GM20431 (cell line): ENCODE measurements around the gene LEMD3.

Experiments
- in situ Hi-C: fragments of 300-500 bp; cut with MseI, MboI; formaldehyde crosslinking; loops from one replicate; pipeline ENCODE4 v1.15.0; 2020; ENCODE audit warnings: low sequenced_read_pairs; ENCODE audit not compliant: unreplicated experiment

The LEMD3 gene

GRCh38 chr12:65275627-65276026 lies 106.2 kb downstream of the LEMD3 start:
- in situ Hi-C loops = loop anchor here (25.0 kb wide), 1 partner anchor 812 kb away; no protein-coding TSS in a partner anchor

- in situ Hi-C loops = loop anchor here (25.0 kb wide), 1 partner anchor 810 kb away; no protein-coding TSS in a partner anchor
Measured at GRCh38 chr12:65276916-65277530, 107.6 kb downstream of the LEMD3 start.

DNA sequence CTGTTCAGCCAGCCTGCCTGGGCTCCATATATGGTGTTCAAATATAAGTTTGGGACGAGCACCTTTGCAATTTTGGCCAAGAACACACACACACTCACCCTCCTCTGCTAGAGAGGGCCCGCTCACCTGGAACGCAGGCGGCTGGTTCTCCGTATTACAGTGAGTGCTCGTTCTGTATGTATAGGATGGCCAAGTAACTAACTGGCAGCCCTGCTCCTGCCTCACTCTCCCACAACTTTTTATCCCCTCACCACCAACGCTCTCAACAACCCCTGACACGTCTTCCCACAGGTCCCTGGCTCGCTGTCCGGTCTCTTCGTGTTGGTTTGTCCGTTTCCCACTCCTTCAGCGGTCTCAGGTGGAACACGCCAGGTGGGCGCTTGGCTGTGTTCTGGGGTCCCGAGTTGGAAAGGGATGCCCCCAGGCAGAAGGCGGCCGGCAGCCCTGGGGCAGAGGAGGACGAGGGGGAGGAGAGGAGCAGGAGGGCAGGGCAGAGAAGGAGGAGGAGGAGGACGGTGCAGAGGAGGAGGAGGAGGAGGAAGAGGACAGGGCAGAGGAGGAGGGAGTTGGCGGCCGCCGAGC lies 108.7 kb downstream of the LEMD3 start:
- in situ Hi-C loops = loop anchor here (25.0 kb wide), 1 partner anchor 809 kb away; no protein-coding TSS in a partner anchor

DNA sequence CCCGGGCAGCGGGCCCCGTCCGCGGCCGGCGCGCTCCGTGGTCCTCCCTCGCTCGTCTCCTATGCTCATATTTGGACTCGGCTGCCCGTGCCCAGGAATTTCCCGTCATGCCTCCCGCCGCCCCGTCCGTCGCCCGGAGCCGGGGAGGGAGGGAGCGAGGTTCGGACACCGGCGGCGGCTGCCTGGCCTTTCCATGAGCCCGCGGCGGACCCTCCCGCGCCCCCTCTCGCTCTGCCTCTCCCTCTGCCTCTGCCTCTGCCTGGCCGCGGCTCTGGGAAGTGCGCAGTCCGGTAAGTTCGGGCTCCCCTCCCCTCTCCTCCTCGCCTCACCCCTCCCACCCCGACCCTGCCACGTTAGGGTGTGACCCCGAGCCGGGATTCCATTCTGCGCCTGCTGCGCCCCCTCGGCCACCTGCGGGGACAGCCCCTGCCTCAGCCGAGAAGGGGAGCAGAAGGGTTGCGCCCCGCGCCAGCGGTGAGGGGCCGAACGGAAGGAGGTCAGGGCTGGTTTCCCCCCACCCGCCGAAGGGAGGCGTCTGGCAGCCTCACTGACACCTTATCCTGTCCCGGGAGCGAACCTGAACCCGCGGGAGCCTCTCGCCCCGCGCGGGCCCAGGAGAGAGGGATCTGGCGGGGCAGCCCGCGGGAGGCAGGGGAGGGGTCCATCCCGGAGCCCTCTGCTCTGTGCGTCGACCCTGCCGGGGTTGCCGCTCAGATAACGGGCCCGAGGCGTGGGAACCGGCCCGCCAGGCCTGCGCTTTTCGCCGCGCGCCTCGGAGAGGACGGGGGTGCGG lies 109.4 kb downstream of the LEMD3 start, which contains the start of gene MSRB3:
Gene MSRB3 (plus strand): TSS at position 108 of the 793 bp plus-strand sequence. CDS start 29,897 bp downstream, outside the sequence.
- in situ Hi-C loops = loop anchor here (25.0 kb wide), 1 partner anchor 809 kb away; no protein-coding TSS in a partner anchor

- in situ Hi-C loops = loop anchor here (25.0 kb wide), 1 partner anchor 808 kb away; no protein-coding TSS in a partner anchor
Measured at GRCh38 chr12:65279369-65280112, 110.2 kb downstream of the LEMD3 start.

GRCh38 chr12:65280306-65280705 lies 110.9 kb downstream of the LEMD3 start:
- in situ Hi-C loops = loop anchor here (25.0 kb wide), 1 partner anchor 807 kb away; no protein-coding TSS in a partner anchor

- in situ Hi-C loops = loop anchor here (25.0 kb wide), 1 partner anchor 804 kb away; no protein-coding TSS in a partner anchor
Measured at GRCh38 chr12:65282840-65283239, 113.5 kb downstream of the LEMD3 start.

DNA sequence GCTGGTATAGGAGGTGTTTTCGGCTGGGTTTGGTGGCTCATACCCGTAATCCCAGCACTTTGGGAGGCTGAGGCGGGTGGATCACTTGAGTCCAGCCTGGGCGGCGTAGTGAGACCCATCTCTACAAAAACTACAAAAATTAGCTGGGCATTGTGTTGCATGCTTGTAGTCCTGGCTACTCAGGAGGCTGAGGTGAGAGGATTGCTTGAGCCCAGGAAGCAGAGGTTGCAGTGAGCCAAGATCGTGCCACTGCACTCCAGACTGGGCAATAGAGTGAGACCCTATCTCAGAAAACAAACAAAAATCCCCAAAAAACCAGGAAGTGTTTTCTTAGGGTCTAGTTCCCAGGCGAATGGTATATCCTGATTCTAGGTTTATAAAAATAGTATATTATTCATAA lies 116.1 kb downstream of the LEMD3 start:
- in situ Hi-C loops = loop anchor here (25.0 kb wide), 1 partner anchor 802 kb away; no protein-coding TSS in a partner anchor

- in situ Hi-C loops = loop anchor here (25.0 kb wide), 1 partner anchor 800 kb away; no protein-coding TSS in a partner anchor
Measured at GRCh38 chr12:65287426-65287825, 118.0 kb downstream of the LEMD3 start.

- in situ Hi-C loops = loop anchor here (25.0 kb wide), 1 partner anchor 795 kb away; no protein-coding TSS in a partner anchor
Measured at GRCh38 chr12:65292241-65292640, 122.9 kb downstream of the LEMD3 start.

DNA sequence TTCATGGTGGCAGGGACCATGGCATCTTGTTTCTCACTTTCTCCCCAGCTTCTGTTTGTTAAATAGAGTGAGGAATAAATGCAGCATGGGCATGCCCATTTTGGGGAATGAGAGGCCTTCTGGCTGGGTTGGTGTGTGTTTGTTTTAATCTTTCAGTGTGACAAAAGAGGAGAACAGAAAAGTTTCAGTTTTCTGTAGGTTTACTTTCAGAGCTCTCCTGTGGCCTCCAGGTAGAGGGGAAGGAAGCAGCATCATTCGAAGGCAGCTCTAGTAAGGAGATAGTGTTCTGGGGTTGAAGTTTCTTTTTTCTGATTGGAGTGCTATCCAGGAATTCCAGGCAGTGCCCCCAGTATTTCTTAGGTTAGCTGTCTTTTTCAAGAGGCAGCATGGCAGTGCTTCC lies 124.4 kb downstream of the LEMD3 start:
- in situ Hi-C loops = loop anchor here (25.0 kb wide), 1 partner anchor 794 kb away; no protein-coding TSS in a partner anchor

DNA sequence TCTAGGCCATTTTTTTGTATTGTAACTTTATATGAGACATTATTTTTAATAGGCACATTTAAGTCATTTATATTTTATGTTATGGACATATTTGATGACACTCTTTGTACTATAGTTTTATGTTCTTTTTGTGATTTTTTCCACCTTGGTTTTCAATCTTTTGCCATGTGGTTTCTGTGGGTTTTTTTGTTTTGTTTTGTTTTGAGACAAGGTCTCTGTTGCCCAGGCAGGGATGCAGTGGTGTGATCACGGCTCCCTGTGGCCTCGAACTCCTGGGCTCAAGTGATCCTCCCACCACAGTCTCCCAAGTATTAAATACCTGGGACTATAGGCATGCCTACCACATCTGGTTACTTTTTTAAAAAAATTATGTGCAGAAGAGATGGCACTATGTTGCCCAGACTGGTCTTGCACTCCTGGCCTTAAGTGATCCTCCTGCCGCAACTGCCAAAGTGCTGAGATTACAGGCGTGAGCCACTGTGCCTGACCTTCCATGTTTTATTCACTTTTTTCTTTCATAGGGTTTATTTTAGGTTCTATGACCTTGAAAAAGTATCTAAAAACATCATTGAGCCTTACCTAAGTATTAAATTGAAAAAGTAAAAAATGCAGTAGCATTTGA lies 125.4 kb downstream of the LEMD3 start:
- in situ Hi-C loops = loop anchor here (25.0 kb wide), 1 partner anchor 793 kb away; no protein-coding TSS in a partner anchor

DNA sequence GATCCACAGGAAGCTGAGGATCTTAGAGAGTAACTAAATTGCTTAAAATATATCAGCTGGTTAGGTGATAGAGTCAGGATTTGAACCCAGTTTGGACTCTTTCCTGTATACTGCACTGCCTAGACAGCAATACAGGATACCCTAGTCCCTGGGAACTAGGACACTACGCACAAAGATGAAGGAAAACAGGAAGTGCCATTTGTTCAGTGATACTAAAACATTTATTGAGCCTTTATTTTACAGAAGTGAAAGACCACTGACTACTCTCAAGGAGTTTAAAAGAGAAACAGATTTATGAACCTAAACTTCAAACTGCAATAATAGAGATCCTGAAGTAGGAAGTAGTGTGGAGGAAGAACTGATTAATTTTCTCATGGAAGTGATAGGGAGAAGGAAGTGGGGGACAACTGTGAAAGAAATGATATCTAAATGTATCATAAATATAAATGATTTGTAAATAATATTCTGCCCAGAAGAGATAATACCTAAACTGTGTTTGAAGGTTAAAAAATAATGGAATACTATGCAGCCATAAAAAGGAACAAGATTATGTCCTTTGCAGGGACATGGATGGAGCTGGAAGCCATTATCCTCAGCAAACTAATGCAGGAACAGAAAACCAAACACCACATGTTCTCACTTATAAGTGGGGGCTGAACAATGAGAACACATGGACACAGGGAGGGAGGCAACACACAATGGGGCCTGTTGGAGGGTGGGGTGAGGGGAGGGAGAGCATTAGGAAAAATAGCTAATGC lies 127.3 kb downstream of the LEMD3 start:
- in situ Hi-C loops = loop anchor here (25.0 kb wide), 1 partner anchor 791 kb away; no protein-coding TSS in a partner anchor
